Common myeloid progenitor, CD34-positive (primary cell): Measurements from ENCODE around the gene STRIT1.
"Not testable (repeated sequence)": the region's sequence is repeated elsewhere in the genome, so short reads cannot be mapped to it uniquely, and the experiment has no call there.

Source experiments
- CTCF ChIA-PET: fragments of 350-600 bp; sonication (Branson Sonifier 250); formaldehyde crosslinking; loops from one replicate; lab custom pipeline; 2021; ENCODE audit warnings: antibody characterized with exemption; lab: Charles Lee
- POLR2A ChIA-PET: fragments of 350-600 bp; sonication (Branson Sonifier 250); formaldehyde crosslinking; loops from one replicate; lab custom pipeline; 2021; ENCODE audit warnings: antibody characterized with exemption; lab: Charles Lee
- DNase-seq, 3 donors: peaks; one replicate each; pipeline versions ENCODE4 v3.0.0 to v3.0.0-alpha.2; 2013
- H3K27ac ChIP-seq, 2 experiments: 1 replicate in 1 of 2; 2 replicates in 1 of 2; pipeline ENCODE4 v1.7.0; 2013; ENCODE audit warnings: inconsistent platforms in 2 of 2, low read length in 2 of 2, mild to moderate bottlenecking in 2 of 2, low read depth in 1 of 2, moderate library complexity in 1 of 2; ENCODE audit not compliant: severe bottlenecking in 2 of 2, insufficient read depth in 1 of 2, poor library complexity in 1 of 2
- H3K27me3 ChIP-seq, 5 experiments: replicated peaks in 2 of 5; 1 replicate in 3 of 5; 2 replicates in 2 of 5; pipeline versions ENCODE4 v1.6.1 to v1.7.0; 2013; ENCODE audit warnings: low read length in 4 of 5, mild to moderate bottlenecking in 2 of 5, moderate library complexity in 2 of 5, inconsistent platforms in 1 of 5; ENCODE audit not compliant: insufficient read depth in 5 of 5, control insufficient read depth in 4 of 5
- H3K36me3 ChIP-seq, 4 experiments: 1 replicate in 2 of 4; 2 replicates in 2 of 4; pipeline versions ENCODE4 v1.6.1 to v1.7.0; 2013; ENCODE audit warnings: low read length in 3 of 4, control low read depth in 1 of 4, mild to moderate bottlenecking in 1 of 4; ENCODE audit not compliant: control insufficient read depth in 4 of 4, insufficient read depth in 4 of 4
- H3K4me1 ChIP-seq, 4 experiments: 1 replicate in 3 of 4; 2 replicates in 1 of 4; pipeline versions ENCODE4 v1.6.1 to v1.7.1; 2013; ENCODE audit warnings: low read length in 3 of 4, mild to moderate bottlenecking in 3 of 4, control low read depth in 1 of 4, inconsistent platforms in 1 of 4, moderate library complexity in 1 of 4; ENCODE audit not compliant: control insufficient read depth in 4 of 4, insufficient read depth in 4 of 4; ENCODE audit errors: control extremely low read depth in 1 of 4
- H3K4me3 ChIP-seq, 7 experiments: 1 replicate in 4 of 7; 2 replicates in 3 of 7; pipeline versions ENCODE4 v1.5.1 to v1.7.0; 2013; ENCODE audit warnings: mild to moderate bottlenecking in 7 of 7, low read length in 6 of 7, moderate library complexity in 6 of 7, inconsistent platforms in 2 of 7, low read depth in 2 of 7, control low read depth in 1 of 7; ENCODE audit not compliant: insufficient read depth in 4 of 7, control insufficient read depth in 1 of 7; ENCODE audit errors: extremely low read depth in 1 of 7
- H3K9me3 ChIP-seq, 5 experiments: 1 replicate in 4 of 5; 2 replicates in 1 of 5; pipeline versions ENCODE4 v1.6.1 to v1.7.1; 2013; ENCODE audit warnings: low read length in 4 of 5, mild to moderate bottlenecking in 2 of 5, inconsistent platforms in 1 of 5, low read depth in 1 of 5, moderate library complexity in 1 of 5; ENCODE audit not compliant: control insufficient read depth in 4 of 5, insufficient read depth in 2 of 5; ENCODE audit errors: control extremely low read depth in 1 of 5
- WGBS: methylation state at CpG from one replicate; pipeline ENCODE4 v1.1.5; 2013; ENCODE audit not compliant: insufficient coverage; 5-methylcytosine and 5-hydroxymethylcytosine counted together

STRIT1 gene

DNA sequence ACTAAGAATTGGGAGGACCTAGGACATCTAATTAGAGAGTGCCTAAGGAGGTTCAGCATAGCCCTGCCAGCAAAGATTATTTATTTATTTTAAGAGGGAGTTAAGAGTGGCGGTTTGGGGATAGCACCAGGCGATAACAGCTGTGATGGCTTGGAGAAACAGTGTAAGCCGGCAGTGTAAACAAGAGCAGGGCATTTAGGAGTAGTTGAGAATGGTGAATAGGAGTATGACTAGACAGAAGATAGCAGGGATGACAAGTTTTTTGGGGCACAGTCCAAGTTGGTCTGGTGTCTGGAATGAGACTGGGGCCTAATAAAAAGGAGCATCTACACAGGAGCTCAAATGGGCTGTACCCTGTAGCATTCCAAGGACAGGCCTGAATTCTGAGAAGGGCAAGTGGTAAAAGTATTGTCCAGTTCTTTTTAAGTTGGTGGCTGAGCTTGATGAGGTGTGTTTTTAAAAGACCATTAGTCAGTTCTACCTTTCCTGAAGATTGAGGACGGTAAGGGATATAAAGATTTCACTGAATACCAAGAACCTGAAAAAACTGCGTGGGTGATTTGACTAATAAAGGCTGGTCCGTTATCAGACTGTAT, 18.2 kb downstream of the STRIT1 start:
- H3K4me3 ChIP-seq, H3K4me1 ChIP-seq, H3K36me3 ChIP-seq, H3K27ac ChIP-seq, H3K27me3 ChIP-seq, H3K9me3 ChIP-seq, DNase-seq, POLR2A ChIA-PET, CTCF ChIA-PET: not testable (repeated sequence)
- 100% methylated on average over 4 of the region's 6 CpGs for WGBS

DNA sequence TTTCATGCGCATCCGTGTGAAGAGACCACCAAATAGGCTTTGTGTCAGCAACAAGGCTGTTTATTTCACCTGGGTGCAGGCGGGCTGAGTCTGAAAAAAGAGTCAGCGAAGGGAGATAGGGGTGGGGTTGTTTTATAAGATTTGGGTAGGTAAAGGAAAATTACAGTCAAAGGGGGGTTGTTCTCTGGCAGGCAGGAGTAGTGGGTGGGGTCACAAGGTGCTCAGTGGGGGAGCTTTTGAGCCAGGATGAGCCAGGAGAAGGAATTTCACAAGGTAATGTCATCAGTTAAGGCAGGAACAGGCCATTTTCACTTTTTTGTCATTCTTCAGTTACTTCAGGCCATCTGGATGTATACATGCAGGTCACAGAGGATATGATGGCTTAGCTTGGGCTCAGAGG, 19.0 kb downstream of the STRIT1 start:
- H3K4me1 ChIP-seq, DNase-seq, POLR2A ChIA-PET, CTCF ChIA-PET, H3K27ac ChIP-seq, H3K4me3 ChIP-seq, H3K36me3 ChIP-seq, H3K27me3 ChIP-seq, H3K9me3 ChIP-seq: not testable (repeated sequence)
- 100% methylated on average over 3 of the region's 4 CpGs for WGBS

DNA sequence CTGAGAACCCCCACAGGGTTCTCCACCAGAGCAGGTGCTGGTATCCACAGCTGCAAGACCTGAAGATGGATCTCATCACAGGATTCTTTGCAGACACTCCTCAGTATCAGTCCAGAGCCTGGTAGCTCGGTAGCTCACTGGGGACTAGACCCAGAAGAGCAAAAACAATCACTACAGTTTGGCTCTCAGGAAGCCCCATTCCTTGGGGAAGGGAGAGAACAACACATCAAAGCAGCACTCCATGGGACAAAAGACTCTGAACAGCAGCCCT, 22.2 kb downstream of the STRIT1 start:
- ChIA-PET POLR2A (no interaction called here), CTCF (no interaction called here)
- no peak overlapping the region for H3K27ac ChIP-seq
- no CpG with 5 or more reads among the region's 1 CpG for WGBS
- no peaks in the 10 kb centered on the region for H3K27me3 ChIP-seq
- H3K36me3 ChIP-seq, result no peaks in the 10 kb centered on the region
- H3K4me1 ChIP-seq, result no peaks in the 10 kb centered on the region
- no peak for DNase-seq
- H3K9me3 ChIP-seq, result peaks cover 0 to 3% (median 0%) of the 10 kb centered on the region in 5 experiments
- H3K4me3 ChIP-seq, result no peak overlapping the region

DNA sequence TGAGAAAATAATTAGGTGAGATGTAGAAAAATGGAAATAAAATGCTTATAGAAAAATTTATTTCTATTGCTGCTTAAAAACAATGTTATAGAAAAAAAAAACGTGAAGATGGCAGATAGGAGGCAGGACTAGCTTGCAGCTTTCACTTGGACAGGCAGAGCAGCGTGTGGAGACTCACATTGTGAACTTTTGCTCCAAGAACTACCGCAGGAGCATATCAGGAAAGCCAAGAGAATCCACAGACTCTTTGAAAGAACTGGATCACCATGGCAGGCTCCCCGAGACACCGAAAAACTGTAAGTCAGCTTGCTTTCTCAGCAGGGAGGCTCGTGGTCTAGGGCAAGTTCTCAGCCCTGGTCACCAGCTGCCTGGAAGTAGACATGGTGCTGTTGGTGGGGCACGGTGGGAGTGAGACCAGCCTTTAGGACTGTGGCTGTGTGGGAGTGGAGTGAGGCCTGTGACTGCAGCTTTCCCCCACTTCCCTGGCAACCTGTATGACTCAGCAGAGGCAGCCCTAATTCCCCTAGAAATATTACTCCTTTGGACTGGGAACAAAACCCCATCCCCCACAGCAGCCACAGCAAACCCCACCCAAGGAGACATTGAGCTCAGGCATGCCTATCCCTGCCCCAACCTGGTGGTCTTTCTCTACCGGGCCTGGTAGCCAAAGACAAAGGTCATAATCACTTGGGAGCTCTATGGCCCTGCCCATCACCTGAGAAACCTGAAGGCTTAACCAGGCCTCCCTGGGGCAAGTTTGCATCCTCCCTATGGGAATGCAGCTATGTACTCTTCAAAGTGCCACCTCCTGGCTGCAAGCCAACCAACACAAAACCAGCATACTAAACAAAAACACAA, 22.8 kb downstream of the STRIT1 start:
- WGBS, result 96% methylated on average over 7 of the region's 8 CpGs

DNA sequence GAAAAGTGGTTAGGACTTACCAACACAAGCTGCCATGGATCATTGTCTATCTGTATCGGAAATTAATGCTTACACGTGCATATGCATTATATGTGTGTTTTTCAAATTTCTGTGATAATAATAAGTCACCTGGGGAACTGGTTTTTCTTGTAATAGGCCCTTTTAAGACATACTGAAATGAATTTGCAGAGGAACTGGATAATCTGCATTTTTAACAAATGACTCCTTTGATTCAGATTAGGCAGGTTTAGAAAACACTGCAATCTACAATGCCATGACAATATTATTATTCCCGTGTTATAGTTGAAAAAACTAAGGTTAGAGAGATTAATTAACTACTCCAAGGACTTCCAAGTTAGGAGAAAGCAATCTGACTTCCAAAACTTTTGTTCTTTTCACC, 23.4 kb downstream of the STRIT1 start:
- Histone ChIP-seq H3K27me3 (no peaks in the 10 kb centered on the region), H3K4me3 (no peak overlapping the region), H3K4me1 (no peaks in the 10 kb centered on the region), H3K9me3 (peaks cover 0 to 3% (median 0%) of the 10 kb centered on the region in 5 experiments), H3K36me3 (no peaks in the 10 kb centered on the region), H3K27ac (no peak overlapping the region)
- CTCF ChIA-PET, result no interaction called here
- 100% methylated on average over 2 of the region's 3 CpGs for WGBS
- POLR2A ChIA-PET, result no interaction called here
- no peak for DNase-seq

More for the DNA sequence above, 22.8 kb downstream of the STRIT1 start:
- CTCF ChIA-PET, result no interaction called here
- peaks cover 0 to 3% (median 0%) of the 10 kb centered on the region in 5 experiments for H3K9me3 ChIP-seq
- DNase-seq, result no peak
- H3K27ac ChIP-seq, result no peak overlapping the region
- no peaks in the 10 kb centered on the region for H3K36me3 ChIP-seq
- H3K4me3 ChIP-seq, result no peak overlapping the region
- H3K27me3 ChIP-seq, result no peaks in the 10 kb centered on the region
- POLR2A ChIA-PET, result no interaction called here
- H3K4me1 ChIP-seq, result no peaks in the 10 kb centered on the region

DNA sequence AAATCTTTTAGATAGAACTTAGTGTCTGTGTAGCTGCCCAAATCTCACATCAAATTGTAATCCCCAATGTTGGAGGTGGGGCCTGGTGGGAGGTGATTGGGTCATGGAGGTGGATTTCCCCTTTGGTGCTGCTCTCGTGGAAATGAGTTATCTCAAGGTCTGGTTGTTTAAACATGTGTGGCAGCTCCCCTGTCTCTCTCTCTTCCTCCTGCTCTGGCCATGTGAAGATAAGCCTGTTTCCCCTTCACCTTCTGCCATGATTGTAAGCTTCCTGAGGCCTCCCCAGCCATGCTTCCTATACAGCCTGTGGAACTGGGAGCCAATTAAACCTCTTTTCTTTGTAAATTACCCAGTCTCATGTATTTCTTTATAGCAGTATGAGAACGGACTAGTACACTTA, 30.6 kb downstream of the STRIT1 start:
- CTCF ChIA-PET, H3K27me3 ChIP-seq, H3K27ac ChIP-seq, H3K36me3 ChIP-seq, H3K4me1 ChIP-seq, H3K9me3 ChIP-seq, H3K4me3 ChIP-seq, POLR2A ChIA-PET, DNase-seq: not testable (repeated sequence)
- WGBS, result no CpG with 5 or more reads among the region's 2 CpGs

DNA sequence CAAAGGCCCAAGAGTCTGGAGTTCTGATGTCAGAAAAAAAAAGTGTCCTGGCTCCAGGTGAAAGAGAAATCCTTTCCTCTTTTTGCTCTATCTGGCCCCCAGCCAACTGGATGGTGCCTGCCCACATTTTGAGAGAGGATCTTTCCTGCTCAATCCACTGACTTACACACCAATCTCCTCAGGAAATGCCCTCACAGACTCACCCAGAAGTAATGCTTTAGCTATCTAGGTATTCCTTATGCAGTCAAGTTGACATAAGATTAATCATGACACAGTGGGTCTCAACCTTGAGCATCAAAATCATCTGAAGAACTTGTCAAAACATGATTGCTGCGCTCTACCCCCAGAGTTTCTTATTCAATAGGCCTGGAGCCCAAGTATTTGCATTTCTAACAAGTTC, 31.2 kb downstream of the STRIT1 start:
- no peaks in the 10 kb centered on the region for H3K27me3 ChIP-seq
- no peak overlapping the region for H3K27ac ChIP-seq
- 89% methylated on average over 1 of the region's 1 CpG for WGBS
- ChIA-PET POLR2A (no interaction called here), CTCF (no interaction called here)
- H3K36me3 ChIP-seq, result no peaks in the 10 kb centered on the region
- no peaks in the 10 kb centered on the region for H3K4me1 ChIP-seq
- no peaks in the 10 kb centered on the region for H3K9me3 ChIP-seq
- no peak for DNase-seq
- H3K4me3 ChIP-seq, result no peak overlapping the region
